IPS-18a (cell line): Measurements from ENCODE around the gene PITPNC1.

ENCODE experiments used
- H3K27ac ChIP-seq: one replicate; pipeline ENCODE4 v1.5.1; 2013; ENCODE audit warnings: low read length
- H3K27me3 ChIP-seq: one replicate; pipeline ENCODE4 v1.6.1; 2013; ENCODE audit warnings: mild to moderate bottlenecking, low read length; ENCODE audit not compliant: control insufficient read depth, insufficient read depth
- H3K36me3 ChIP-seq: one replicate; pipeline ENCODE4 v1.6.1; 2013; ENCODE audit warnings: low read depth, low read length; ENCODE audit not compliant: control insufficient read depth
- H3K4me1 ChIP-seq: one replicate; pipeline ENCODE4 v1.6.1; 2013; ENCODE audit warnings: low read depth, low read length; ENCODE audit not compliant: control insufficient read depth
- H3K4me3 ChIP-seq: one replicate; pipeline ENCODE4 v1.5.1; 2013; ENCODE audit warnings: low read length
- H3K9ac ChIP-seq: one replicate; pipeline ENCODE4 v1.6.1; 2013; ENCODE audit warnings: mild to moderate bottlenecking, low read length, moderate library complexity
- H3K9me3 ChIP-seq: one replicate; pipeline ENCODE4 v1.6.1; 2013; ENCODE audit warnings: low read depth, low read length; ENCODE audit not compliant: control insufficient read depth

PITPNC1 gene

GRCh38 chr17:67659028-67659427 is 281.9 kb downstream of the PITPNC1 start:
- Histone ChIP-seq H3K9ac (no peak overlapping the region), H3K27me3 (no peaks in the 10 kb centered on the region), H3K9me3 (no peaks in the 10 kb centered on the region)

GRCh38 chr17:67662712-67663111 is 285.6 kb downstream of the PITPNC1 start:
- Histone ChIP-seq H3K27ac (no peak overlapping the region), H3K4me3 (no peak overlapping the region), H3K36me3 (no peaks in the 10 kb centered on the region), H3K9ac (no peak overlapping the region), H3K9me3 (no peaks in the 10 kb centered on the region), H3K4me1 (no peaks in the 10 kb centered on the region), H3K27me3 (no peaks in the 10 kb centered on the region)

More at GRCh38 chr17:67659028-67659427, 281.9 kb downstream of the PITPNC1 start:
- Histone ChIP-seq H3K27ac (no peak overlapping the region), H3K4me3 (no peak overlapping the region), H3K36me3 (no peaks in the 10 kb centered on the region), H3K4me1 (no peaks in the 10 kb centered on the region)

- Histone ChIP-seq H3K27me3 (no peaks in the 10 kb centered on the region), H3K4me3 (no peak overlapping the region), H3K9me3 (no peaks in the 10 kb centered on the region), H3K27ac (no peak overlapping the region), H3K9ac (no peak overlapping the region), H3K4me1 (no peaks in the 10 kb centered on the region), H3K36me3 (no peaks in the 10 kb centered on the region)
Observed at GRCh38 chr17:67663457-67663856, 286.4 kb downstream of the PITPNC1 start.

GRCh38 chr17:67666028-67666427 is 288.9 kb downstream of the PITPNC1 start:
- no peaks in the 10 kb centered on the region for H3K27me3 ChIP-seq
- H3K27ac ChIP-seq = no peak overlapping the region
- no peak overlapping the region for H3K4me3 ChIP-seq
- no peaks in the 10 kb centered on the region for H3K4me1 ChIP-seq
- H3K36me3 ChIP-seq = no peaks in the 10 kb centered on the region
- no peaks in the 10 kb centered on the region for H3K9me3 ChIP-seq
- H3K9ac ChIP-seq = no peak overlapping the region

GRCh38 chr17:67666710-67667109 is 289.6 kb downstream of the PITPNC1 start:
- Histone ChIP-seq H3K36me3 (no peaks in the 10 kb centered on the region), H3K27ac (no peak overlapping the region), H3K9ac (no peak overlapping the region), H3K9me3 (no peaks in the 10 kb centered on the region), H3K27me3 (no peaks in the 10 kb centered on the region), H3K4me1 (no peaks in the 10 kb centered on the region), H3K4me3 (no peak overlapping the region)

- Histone ChIP-seq H3K4me3 (no peak overlapping the region), H3K27ac (no peak overlapping the region), H3K36me3 (peaks cover 4% of the 10 kb centered on the region), H3K27me3 (no peaks in the 10 kb centered on the region), H3K9me3 (no peaks in the 10 kb centered on the region), H3K4me1 (no peaks in the 10 kb centered on the region), H3K9ac (no peak overlapping the region)
Observed at GRCh38 chr17:67671493-67671892, 294.4 kb downstream of the PITPNC1 start.

GRCh38 chr17:67672592-67673335 is 295.7 kb downstream of the PITPNC1 start:
- Histone ChIP-seq H3K27ac (no peak overlapping the region), H3K4me1 (no peaks in the 10 kb centered on the region), H3K36me3 (peaks cover 4% of the 10 kb centered on the region), H3K9me3 (no peaks in the 10 kb centered on the region), H3K27me3 (no peaks in the 10 kb centered on the region), H3K9ac (no peak overlapping the region), H3K4me3 (no peak overlapping the region)

GRCh38 chr17:67675481-67675880 is 298.4 kb downstream of the PITPNC1 start:
- Histone ChIP-seq H3K9ac (no peak overlapping the region), H3K9me3 (no peaks in the 10 kb centered on the region), H3K4me1 (no peaks in the 10 kb centered on the region), H3K36me3 (peaks cover 4% of the 10 kb centered on the region), H3K27me3 (no peaks in the 10 kb centered on the region), H3K27ac (no peak overlapping the region), H3K4me3 (no peak overlapping the region)

GRCh38 chr17:67676305-67676704 is 299.2 kb downstream of the PITPNC1 start:
- Histone ChIP-seq H3K27me3 (no peaks in the 10 kb centered on the region), H3K27ac (no peak overlapping the region), H3K36me3 (peaks cover 4% of the 10 kb centered on the region), H3K9ac (no peak overlapping the region), H3K9me3 (no peaks in the 10 kb centered on the region), H3K4me3 (no peak overlapping the region), H3K4me1 (no peaks in the 10 kb centered on the region)

- Histone ChIP-seq H3K9ac (no peak overlapping the region), H3K9me3 (no peaks in the 10 kb centered on the region), H3K4me1 (no peaks in the 10 kb centered on the region), H3K4me3 (no peak overlapping the region), H3K27me3 (no peaks in the 10 kb centered on the region), H3K36me3 (no peaks in the 10 kb centered on the region), H3K27ac (no peak overlapping the region)
Observed at GRCh38 chr17:67678414-67678813, 301.3 kb downstream of the PITPNC1 start.

- Histone ChIP-seq H3K4me1 (no peaks in the 10 kb centered on the region), H3K9ac (no peak overlapping the region), H3K4me3 (no peak overlapping the region), H3K9me3 (no peaks in the 10 kb centered on the region), H3K27me3 (no peaks in the 10 kb centered on the region), H3K36me3 (no peaks in the 10 kb centered on the region), H3K27ac (no peak overlapping the region)
Observed at GRCh38 chr17:67679225-67679624, 302.1 kb downstream of the PITPNC1 start.

- Histone ChIP-seq H3K27me3 (no peaks in the 10 kb centered on the region), H3K27ac (no peak overlapping the region), H3K36me3 (no peaks in the 10 kb centered on the region), H3K9me3 (no peaks in the 10 kb centered on the region), H3K4me3 (no peak overlapping the region), H3K4me1 (no peaks in the 10 kb centered on the region), H3K9ac (no peak overlapping the region)
Observed at GRCh38 chr17:67679721-67680120, 302.6 kb downstream of the PITPNC1 start.
